ENCODE measurements around the gene RERG.

RERG gene

GRCh38 chr12:15253990-15254389, 32.8 kb upstream of the RERG start:
- TF ChIP-seq, protein P1, sequence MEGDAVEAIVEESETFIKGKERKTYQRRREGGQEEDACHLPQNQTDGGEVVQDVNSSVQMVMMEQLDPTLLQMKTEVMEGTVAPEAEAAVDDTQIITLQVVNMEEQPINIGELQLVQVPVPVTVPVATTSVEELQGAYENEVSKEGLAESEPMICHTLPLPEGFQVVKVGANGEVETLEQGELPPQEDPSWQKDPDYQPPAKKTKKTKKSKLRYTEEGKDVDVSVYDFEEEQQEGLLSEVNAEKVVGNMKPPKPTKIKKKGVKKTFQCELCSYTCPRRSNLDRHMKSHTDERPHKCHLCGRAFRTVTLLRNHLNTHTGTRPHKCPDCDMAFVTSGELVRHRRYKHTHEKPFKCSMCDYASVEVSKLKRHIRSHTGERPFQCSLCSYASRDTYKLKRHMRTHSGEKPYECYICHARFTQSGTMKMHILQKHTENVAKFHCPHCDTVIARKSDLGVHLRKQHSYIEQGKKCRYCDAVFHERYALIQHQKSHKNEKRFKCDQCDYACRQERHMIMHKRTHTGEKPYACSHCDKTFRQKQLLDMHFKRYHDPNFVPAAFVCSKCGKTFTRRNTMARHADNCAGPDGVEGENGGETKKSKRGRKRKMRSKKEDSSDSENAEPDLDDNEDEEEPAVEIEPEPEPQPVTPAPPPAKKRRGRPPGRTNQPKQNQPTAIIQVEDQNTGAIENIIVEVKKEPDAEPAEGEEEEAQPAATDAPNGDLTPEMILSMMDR (IDR thresholded peaks at IDR 0.05; ENCODE audit: borderline replicate concordance, insufficient read depth, low read depth, low read length): no peak

GRCh38 chr12:15244926-15245325, 23.7 kb upstream of the RERG start:
- no peak overlapping the region for H3K4me3 ChIP-seq (ENCODE audit: low read depth, low read length)
- TF ChIP-seq, protein P1 (IDR thresholded peaks at IDR 0.05; ENCODE audit: borderline replicate concordance, insufficient read depth, low read depth, low read length): no peak

More at GRCh38 chr12:15253990-15254389, 32.8 kb upstream of the RERG start:
- no peak overlapping the region for H3K4me3 ChIP-seq (ENCODE audit: low read depth, low read length)

GRCh38 chr12:15244341-15244740, 23.1 kb upstream of the RERG start:
- no peak overlapping the region for H3K4me3 ChIP-seq (ENCODE audit: low read depth, low read length)
- TF ChIP-seq, protein P1 (IDR thresholded peaks at IDR 0.05; ENCODE audit: borderline replicate concordance, insufficient read depth, low read depth, low read length): no peak

- TF ChIP-seq, protein P1 (IDR thresholded peaks at IDR 0.05; ENCODE audit: borderline replicate concordance, insufficient read depth, low read depth, low read length): no peak
- no peak overlapping the region for H3K4me3 ChIP-seq (ENCODE audit: low read depth, low read length)
Observed at GRCh38 chr12:15243102-15243501, 21.9 kb upstream of the RERG start.

- H3K4me3 ChIP-seq (ENCODE audit: low read depth, low read length): no peak overlapping the region
- TF ChIP-seq, protein P1 (IDR thresholded peaks at IDR 0.05; ENCODE audit: borderline replicate concordance, insufficient read depth, low read depth, low read length): no peak
Observed at GRCh38 chr12:15240898-15241297, 19.7 kb upstream of the RERG start.

- H3K4me3 ChIP-seq (ENCODE audit: low read depth, low read length): no peak overlapping the region
- TF ChIP-seq, protein P1 (IDR thresholded peaks at IDR 0.05; ENCODE audit: borderline replicate concordance, insufficient read depth, low read depth, low read length): no peak
Observed at GRCh38 chr12:15234508-15234907, 13.3 kb upstream of the RERG start.

- no peak overlapping the region for H3K4me3 ChIP-seq (ENCODE audit: low read depth, low read length)
- TF ChIP-seq, protein P1 (IDR thresholded peaks at IDR 0.05; ENCODE audit: borderline replicate concordance, insufficient read depth, low read depth, low read length): no peak
Observed at GRCh38 chr12:15234011-15234410, 12.8 kb upstream of the RERG start.
